Right renal cortex interstitium (tissue), 3 donors: ENCODE measurements around the gene RNF222. TPM values are rescaled to one million over a fixed set of nuclear protein-coding genes. Genes with fewer than 3 reads are reported as not detected.
A peak's percentile ranks its signal among the peaks of the same experiment; 100 is the strongest.
"Not testable (repeated sequence)": the region's sequence is repeated elsewhere in the genome, so short reads cannot be mapped to it uniquely, and the experiment has no call there.

ENCODE experiments used
- DNase-seq, 3 donors: peaks; one replicate each; pipeline ENCODE4 v3.0.0-alpha.2; 2013; ENCODE audit warnings: low read depth in 3 of 3, low spot score in 2 of 3
- polyA plus RNA-seq, 3 donors: library from polyadenylated mRNA; unstranded; fragments of 120-200 nt; gene quantifications; one replicate each; pipeline ENCODE4 v1.2.1, GENCODE V29; 2013; ENCODE audit not compliant: insufficient read length in 3 of 3

The RNF222 gene
- polyA plus RNA-seq, 3 donors: 0.04 to 0.06 TPM; not detected in 1

DNA sequence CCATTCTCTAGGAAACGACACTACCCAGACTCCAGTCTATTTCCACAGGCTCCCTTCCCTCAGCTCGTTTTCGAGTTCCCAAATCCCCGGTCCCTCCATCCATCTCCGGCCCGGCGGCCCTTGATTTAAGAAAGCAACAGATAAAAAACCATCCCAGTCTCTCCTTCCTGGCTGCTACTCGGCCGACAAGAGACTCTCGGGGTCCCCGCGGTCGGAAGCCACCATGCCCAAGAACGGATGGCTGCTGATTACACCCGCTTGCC lies 14.8 kb downstream of the RNF222 start:
- DNase-seq: no peak

DNA sequence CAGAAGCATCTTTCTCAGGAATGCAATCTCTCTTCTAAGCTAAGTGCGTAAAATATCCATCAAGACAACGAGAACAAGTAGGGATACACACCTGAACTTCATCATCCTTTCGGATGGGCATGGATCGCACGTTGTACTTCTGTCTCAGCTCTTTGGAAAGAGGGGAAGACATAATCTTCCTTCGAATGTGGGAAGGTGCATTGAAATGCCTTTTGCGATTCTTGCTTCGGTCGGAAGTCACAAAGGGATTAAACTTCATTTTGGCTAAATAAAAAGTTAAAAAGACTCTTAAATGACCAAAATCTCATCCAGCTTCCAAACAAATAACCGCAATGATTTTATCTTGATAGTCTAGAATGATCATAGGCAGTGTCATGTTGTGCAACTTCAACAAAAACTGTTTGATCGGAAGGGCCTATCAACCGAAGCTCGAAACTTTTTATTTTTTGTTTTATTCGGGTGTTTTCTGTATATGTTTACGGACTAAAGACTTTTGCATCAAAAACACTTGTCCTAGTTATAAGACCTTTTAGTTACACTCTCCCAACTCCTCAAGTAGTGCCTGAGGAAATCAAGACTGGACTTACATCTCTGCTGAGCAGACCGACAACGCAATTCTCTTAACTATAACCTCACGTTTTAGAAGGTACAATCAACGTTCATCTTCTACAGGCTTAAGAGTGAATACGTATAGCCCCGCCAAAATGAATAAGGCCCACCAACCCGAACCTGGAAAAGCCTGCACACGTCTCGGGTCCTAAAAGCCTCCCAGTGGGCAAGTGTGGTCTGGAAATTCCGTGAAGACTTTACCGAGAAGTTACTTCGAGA lies 15.4 kb downstream of the RNF222 start:
- no peak for DNase-seq

DNA sequence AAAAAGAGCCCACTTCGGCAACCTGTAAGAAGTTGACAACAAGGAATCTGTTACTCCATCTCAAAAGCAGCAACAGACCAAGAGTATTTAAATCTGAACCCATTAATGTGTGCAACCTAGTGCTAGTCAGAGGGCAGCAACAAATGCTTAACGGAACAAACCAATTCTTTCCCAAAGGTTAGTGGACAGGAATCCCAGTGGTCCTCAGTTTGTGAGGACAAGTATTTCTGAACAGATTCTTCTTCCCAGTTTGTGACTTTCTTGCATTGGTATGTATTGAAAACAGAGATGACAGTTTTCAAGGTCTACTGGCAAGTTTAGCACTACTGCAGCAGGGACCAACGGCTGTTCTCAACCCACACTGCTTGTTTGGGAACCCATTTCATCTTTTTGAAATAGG lies 17.6 kb downstream of the RNF222 start:
- DNase-seq: no peak

DNA sequence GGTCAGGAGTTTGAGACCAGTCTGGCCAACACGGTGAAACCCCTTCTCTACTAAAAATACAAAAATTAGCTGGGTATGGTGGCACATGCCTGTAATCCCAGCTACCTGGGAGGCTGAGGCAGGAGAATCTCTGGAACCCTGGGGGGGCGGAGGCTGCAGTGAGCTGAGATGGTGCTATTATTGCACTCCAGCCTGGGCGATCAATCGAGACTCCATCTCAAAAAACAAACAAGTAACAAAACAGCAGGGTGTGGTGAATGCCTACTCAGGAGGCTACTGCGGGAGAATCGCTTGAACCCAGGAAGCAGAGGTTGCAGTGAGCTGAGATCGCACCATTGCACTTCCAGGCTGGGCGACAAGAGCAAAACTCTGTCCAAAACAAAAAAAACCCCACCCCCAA lies 19.5 kb downstream of the RNF222 start:
- not testable (repeated sequence) for DNase-seq

DNA sequence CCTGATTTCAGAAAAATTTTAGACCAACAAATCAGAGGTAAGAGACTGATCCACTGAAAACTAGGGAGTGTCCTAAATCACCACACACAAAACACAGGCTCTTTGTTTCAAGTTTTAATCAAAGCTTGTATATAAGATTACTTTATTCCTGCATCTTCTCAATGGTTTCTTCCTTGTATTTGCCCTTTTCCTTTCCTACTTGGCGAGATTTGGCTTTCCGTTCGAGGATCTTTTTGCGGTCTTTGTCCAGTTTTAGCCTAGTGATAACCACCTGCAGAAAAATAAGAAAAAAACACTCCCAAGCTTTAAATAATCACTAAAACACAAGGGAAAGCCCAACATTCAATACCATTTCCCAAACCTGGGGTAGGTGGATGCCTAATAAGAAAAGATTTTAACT lies 20.2 kb downstream of the RNF222 start:
- DNase-seq: no peak

DNA sequence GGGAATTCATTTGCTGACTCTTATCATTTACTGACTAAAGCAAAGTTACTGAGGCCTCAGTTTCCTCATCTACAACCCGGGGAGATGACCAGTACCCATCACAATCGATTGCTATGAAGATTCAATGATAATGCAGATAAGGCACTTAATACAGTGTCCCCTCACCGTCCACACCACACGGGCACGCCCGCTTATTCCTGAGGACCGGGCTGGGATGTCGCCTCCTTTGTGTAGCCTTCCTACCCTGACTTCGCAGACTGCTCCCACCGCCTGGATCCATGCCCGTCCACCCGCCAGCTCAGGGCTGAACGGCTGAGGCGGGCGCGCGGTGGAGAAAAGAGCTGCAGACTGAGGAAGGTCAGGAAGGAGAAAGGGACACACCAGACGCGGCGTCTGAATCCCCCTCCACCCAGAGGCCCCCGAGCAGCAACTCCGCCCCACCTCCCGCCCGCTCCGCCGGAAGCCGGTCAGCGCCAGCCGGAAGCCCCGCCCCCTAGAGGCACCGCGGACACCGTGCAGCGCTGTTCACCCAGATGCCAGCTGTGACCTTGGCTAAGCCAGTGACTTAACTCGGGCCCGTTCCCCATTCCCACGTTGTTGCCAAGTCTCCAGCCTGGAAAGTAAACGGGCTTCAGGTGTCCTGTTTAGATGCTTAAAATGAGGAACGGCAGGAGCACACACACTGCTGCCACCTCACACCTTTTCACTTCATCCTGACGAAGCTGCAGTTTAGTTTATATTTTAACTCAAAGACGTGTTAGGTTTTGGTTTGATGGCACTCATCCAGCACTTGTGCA lies 21.2 kb downstream of the RNF222 start, which contains the start of gene KRABD2:
KRABD2 (minus strand) TSS at position 434 of the 797 bp plus-strand sequence.
- peak; percentile 58 to 74 (median 72) for DNase-seq

DNA sequence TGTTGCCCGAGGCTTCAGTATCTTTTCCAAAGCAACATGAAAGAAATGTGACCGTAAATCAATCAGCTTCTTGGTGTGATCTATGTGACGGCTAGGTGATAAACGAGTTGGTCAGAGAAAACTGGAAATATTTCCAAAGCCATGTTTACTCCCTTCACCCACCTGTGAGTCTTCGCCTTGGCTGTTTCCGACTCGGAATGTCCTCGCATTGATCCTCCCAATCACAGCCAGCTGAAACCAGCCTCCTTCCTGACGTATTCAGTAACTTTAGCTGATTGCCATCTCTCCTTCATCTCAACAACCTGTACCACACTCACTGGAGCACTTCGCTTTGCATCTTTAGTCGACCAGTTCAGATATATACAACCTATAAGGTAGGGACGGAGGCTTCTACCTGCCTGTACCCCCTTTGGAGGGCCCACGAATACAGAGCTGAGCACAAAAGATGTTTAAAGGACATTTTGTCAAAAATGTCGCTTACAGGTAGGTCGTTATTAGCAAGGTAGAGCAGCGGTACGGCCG lies 21.8 kb downstream of the RNF222 start:
- DNase-seq: no peak

DNA sequence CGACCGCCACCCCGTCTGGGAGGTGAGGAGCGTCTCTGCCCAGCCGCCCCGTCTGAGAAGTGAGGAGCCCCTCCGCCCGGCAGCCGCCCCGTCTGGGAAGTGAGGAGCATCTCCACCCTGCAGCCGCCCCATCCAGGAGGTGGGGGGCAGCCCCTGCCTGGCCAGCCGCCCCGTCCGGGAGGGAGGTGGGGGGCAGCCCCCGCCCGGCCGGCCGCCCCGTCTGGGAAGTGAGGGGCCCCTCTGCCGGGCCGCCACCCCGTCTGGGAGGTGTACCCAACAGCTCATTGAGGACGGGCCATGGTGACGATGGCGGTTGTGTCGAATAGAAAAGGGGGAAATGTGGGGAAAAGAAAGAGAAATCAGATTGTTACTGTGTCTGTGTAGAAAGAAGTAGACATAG lies 23.8 kb downstream of the RNF222 start:
- not testable (repeated sequence) for DNase-seq

DNA sequence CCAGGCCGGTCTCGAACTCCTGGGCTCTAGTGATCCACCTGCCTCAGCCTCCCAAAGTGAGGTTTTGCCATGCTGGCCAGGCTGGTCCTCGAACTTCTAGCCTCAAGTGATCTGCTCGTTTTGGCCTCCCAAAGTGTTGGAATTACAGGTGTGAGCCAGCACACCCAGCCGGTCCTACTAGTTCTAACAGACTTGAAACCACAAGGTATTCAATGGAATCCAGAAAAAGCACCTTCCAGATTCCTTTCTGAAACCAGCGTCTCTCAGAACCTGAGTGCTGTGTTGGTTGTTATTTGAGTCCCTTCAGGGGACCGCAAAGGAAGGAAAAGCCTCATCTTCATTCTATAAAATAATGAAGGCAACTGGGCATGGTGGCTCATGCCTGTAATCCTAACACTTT lies 25.2 kb downstream of the RNF222 start:
- DNase-seq: no peak

DNA sequence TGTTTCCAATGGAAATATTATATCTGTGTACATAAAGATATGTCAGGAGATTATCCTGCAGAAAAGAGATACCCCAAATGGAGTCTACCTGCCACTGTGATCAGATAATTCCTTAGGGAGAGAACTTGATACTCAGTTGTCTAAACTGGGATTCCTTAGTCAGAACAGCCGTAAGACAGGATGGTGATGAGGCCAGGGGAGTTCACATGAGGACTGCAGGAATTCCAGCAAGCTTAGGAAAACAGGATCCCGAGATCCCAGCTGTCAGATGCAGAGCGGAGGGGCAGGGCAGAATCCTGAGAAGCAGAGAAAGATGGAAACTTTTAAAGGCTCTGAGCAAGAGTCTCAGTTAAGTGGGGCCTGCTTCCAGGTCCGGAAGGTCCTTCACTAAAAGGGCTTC lies 25.8 kb downstream of the RNF222 start:
- no peak for DNase-seq

DNA sequence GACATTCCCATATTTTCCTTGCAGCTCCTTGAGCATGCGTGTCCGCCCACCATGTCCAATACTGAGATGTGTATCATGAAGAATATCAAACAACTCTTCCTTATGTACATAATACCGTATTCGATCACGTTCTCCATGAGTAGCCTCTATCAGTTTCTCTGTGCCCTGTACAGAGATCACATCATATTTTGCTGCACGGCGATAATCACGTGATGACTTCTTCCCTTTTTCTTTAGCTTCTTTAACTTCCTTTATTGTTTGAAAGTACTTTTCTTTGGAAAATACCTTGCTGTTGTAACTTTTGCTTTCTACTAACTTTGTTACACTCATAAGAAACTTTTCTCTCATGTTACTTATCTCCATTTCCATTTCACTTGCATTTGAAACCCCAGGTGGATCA lies 27.7 kb downstream of the RNF222 start:
- no peak for DNase-seq

DNA sequence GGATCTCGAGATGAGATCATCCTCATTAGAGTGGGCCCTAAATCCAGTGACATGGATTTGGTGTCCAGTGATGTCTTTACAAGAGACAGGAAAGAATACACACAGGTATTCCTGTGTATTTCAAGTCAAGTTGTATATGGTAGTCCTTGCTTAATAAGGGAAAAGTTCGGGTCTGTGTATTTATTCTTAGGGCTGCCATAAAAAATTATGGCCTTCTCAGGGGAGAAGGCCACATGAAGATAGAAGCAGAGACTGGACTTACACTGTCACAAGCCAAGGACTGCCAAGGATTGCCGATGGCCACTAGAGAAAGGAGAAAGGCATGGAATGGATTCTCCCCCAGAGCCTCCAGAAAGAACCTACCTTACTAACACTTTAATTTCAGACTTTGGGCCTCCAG lies 29.4 kb downstream of the RNF222 start:
- DNase-seq: no peak

DNA sequence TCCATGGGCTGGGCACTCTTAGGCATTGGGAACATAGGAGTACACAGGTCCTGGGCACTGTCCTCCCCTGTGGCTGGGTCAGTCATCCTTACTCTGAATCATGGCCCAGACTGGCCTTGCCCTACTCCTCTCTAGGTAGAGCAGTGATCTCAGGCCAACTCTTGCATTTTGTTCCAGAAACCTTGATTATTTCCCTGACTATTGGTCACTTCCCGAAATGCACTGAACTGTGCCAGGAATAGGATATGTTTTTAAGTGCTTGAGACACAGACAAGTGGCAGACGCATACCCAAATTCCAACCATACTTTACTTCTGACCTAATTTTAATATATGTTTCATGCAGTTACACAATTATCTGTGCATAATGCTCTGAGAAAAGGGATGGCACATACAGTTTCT lies 31.4 kb downstream of the RNF222 start:
- DNase-seq: no peak

DNA sequence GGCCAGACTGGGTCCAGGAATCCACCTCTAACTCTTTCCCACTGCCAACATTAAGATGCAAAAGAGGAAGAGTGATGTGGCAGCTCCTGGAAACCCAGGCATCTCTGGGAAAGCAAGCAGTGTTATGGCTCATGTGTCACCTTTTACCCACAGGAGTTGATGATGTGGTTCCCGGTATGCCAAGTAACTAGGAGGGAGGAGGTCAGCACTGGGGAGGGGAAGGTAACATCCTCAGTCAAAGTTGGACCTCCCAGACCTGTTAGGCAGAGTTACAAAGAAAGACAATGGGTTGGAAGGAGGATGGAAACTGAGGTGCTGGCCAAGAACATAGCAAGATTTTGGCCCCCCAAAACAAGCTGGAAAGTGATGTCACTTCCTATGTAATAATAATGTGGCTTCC lies 32.5 kb downstream of the RNF222 start:
- DNase-seq: no peak

DNA sequence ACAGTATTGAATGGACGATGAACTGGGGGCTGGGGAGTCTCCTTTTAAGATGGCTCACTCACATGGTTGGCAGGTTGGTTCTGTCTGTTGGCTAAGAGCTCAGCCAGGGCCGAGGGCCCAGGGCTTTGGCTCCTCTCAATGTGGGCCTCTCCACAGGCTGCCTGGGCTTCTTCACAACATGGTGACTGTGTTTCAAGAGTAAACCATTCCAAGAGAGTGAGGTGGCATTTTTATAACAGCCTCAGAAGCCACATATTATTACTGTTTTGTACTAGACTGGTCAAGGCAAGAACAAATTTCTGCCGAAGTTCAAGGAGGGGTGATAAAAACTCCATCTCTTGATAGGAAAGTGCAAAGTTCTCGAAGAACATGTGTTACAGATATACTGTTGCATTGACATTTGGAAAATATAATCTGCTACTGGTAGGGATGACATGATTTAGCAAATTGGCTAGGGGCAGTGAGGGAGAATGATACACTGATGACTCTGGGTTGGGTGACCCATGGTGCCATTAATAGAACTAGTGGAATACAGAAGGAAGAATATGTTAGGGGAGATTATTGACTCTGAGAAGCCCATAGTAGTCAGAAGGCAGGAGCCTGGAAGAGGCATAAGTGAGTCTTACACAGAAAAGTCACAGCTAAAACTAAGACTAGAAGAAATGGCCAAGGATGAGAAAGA lies 34.8 kb downstream of the RNF222 start:
- no peak for DNase-seq

DNA sequence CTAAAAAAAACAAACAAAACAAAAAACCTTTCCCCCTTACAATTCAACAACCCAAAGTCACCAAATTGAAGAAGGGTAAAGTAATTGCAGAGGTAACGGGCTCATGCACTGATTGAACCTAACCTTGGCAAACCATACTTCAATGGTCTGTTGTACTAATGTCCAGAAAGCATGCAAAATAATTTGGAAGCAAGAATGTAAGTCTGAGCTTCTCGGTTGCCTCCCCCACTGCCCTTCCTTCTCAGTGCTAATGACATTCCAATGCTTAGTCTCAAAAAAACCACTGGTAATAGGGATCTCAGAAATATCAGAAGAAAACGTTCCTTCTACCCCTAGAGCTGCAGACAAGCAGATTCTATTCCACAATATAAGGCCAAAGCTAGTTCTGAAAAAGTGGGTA lies 36.9 kb downstream of the RNF222 start:
- DNase-seq: no peak

DNA sequence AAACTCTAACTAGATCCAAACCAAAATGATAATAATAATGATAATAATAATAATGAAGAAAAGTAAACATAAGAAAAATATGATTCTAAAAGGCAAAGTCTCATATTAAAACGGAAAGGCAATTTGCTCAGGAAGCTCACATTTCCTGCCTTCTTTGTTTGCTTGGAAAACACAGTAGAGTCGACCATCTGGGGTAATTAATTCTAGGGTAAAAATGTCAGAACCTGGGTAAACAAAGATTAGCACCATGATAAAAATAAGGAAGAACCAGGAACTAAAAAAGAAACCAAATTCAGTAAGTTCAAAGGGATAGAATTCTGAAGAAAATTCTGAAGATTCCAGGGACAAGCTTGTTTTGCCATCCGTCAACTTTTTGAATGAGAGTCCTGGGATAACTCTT lies 37.4 kb downstream of the RNF222 start:
- DNase-seq: no peak

DNA sequence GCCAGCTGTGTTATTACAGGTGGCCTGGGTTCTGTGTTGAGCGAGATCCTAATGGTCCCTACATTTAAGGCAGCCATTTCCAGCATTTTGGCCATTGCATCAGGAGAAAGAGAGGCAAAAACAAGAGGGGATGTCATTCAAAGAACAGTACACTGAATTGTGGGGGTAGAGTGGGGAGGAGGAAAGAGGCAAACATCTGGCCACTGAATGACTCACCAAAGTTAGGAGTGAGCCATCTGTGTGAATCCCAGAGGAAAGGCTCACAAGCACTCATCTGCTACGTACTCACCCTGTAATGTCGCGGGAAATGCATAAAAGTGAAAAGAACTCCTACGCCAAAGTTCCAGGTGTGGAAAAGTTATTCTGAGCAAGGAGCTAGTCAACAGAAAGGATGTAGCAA lies 37.9 kb downstream of the RNF222 start:
- no peak for DNase-seq

DNA sequence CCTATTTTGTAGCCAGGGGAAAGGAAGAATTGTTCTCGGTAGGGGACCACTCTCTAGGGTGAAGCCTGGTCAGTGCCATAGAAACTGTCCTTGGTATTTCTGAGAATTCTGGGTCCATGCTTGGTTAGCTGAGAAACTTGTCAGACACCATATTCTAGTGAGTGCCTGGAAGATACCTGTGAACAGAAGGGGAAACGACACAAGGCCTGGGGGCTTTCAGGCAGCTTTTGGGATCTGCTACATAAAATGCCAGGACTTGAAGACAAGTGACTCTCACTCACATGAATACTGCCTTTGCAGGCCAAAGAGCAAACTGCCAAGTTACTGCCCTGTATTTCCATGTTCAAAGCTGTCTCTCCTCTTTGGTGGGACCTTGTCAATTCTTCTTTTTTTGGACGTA lies 39.7 kb downstream of the RNF222 start:
- no peak for DNase-seq

DNA sequence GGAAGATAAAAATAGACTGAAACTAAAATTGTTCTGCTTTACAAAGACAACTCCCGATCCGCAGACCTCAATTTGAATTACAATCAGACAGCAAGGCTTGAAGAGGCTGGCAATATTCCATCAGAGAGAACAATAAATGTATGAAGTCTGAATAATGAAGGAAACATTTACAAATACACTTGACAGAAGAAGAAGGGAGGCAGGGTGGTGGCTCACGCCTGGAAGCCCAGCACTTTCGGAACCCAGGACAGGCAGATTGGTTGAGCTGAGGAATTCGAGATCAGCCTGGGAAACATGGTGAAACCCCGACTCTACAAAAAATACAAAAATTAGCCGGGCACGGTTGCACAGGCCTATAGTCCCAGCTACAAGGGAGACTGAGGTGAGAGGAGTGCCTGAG lies 43.4 kb downstream of the RNF222 start:
- no peak for DNase-seq

DNA sequence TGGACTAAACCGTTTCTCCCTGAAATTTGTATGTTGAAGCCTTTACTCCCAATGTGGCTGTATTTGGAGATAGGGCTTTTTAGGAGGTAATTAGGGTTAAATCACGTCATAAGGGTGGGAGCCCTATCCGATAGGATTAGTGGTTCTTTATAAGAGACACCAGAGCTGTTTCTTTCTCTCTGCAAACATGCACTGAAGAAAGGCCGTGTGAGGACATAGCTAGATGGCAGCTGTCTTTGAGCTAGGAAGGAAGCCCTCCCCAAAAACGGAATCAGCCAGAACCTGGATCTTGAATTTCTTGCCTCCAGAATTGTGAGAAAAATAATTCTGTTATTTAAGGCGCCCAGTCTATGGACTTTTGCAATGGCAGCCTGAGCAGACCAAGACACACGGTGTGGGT lies 43.9 kb downstream of the RNF222 start:
- no peak for DNase-seq

DNA sequence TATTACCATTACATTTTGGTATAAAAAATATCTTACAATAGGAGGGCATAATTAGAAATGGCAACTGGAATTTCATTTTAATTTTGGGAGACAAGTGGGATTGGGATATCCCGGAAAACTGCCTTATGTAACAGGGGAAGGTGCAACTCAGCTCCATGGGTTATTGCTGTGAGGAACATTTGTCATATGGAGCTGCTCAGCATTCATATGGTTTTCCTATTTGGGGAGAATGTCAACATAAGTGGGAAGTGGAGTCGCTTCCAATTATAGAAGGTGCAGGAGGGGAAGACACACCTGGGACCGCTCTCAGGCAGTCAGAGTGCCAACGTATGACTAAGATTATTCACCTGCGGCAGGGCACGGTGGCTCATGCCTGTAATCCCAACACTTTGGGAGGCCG lies 47.3 kb downstream of the RNF222 start:
- DNase-seq: no peak
